GM12801 (cell line): ENCODE measurements around the gene SEC63.

Experiments
- TF ChIP-seq, protein P1 (sequence below): IDR thresholded peaks from one replicate; pipeline ENCODE4 v1.5.1; 2011; ENCODE audit warnings: control low read depth; ENCODE audit not compliant: insufficient read length; ENCODE audit errors: extremely low read depth

The SEC63 gene

GRCh38 chr6:107822176-107823046 lies 135.6 kb downstream of the SEC63 start:
- TF ChIP-seq, protein P1, sequence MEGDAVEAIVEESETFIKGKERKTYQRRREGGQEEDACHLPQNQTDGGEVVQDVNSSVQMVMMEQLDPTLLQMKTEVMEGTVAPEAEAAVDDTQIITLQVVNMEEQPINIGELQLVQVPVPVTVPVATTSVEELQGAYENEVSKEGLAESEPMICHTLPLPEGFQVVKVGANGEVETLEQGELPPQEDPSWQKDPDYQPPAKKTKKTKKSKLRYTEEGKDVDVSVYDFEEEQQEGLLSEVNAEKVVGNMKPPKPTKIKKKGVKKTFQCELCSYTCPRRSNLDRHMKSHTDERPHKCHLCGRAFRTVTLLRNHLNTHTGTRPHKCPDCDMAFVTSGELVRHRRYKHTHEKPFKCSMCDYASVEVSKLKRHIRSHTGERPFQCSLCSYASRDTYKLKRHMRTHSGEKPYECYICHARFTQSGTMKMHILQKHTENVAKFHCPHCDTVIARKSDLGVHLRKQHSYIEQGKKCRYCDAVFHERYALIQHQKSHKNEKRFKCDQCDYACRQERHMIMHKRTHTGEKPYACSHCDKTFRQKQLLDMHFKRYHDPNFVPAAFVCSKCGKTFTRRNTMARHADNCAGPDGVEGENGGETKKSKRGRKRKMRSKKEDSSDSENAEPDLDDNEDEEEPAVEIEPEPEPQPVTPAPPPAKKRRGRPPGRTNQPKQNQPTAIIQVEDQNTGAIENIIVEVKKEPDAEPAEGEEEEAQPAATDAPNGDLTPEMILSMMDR = no peak

DNA sequence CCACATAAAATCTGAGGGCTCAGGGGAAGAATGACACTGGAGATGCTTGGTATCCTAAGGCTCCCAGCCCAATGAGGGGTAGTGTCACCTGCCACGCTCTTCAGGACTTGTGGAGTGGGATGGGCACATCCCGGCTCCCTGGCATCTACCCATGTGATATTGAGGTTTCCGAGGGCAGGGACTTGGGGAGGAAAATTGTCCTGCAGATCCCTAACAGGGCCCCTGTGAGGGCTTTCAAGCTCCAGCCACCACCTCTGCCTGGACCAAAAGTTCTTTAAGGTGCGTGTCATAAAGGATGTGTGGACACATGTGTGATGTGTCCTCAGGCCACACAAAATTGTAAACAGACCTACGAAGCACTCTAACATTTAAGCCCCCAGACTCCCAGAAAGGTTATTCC lies 136.4 kb downstream of the SEC63 start:
- TF ChIP-seq, protein P1 = no peak

- TF ChIP-seq, protein P1 = no peak
Observed at GRCh38 chr6:107820338-107821261, 137.4 kb downstream of the SEC63 start.

DNA sequence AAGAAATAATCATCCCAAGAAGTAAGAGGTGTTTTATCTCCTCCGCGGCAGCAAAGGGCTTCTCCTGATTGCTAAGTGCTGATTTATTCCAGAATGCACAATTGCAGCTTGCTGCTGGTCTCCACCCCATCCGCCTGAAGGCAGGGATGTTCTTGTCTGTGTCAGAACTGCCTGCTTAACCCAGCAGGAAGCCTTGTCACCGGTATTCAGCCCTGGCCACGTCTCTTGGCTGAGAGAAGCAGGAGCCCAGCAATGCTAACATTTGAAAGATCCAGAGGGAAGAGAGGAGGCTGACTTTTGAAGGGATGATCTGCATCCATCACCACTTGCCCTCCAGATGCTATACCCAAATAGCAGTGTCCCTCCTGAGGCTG lies 138.1 kb downstream of the SEC63 start:
- TF ChIP-seq, protein P1 = no peak

GRCh38 chr6:107819217-107819616 lies 138.8 kb downstream of the SEC63 start:
- TF ChIP-seq, protein P1 = no peak

DNA sequence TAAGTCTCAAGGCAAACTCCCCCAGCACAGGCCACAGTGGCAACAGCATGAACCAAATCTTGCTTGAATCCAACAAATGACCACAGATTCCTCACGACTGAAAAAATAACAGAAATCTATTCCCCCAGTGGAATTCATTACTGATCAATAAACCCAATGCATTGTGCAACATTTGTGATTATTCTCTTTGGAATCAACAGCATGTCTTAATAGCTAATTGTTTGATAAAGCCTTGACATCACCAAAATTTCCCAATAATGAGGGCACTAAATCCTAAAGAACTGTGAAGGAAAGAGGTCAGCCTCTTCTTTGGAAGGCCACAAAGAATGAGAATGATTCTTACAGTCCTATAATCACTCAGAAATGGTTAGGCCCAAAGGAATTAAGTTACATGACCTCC lies 139.7 kb downstream of the SEC63 start:
- TF ChIP-seq, protein P1 = no peak

- TF ChIP-seq, protein P1 = no peak
Observed at GRCh38 chr6:107817784-107818183, 140.2 kb downstream of the SEC63 start.
